ENCODE results near the gene VSTM4. TPM values are rescaled to one million over a fixed set of nuclear protein-coding genes. Genes with fewer than 3 reads are reported as not detected.

VSTM4 gene
- polyA plus RNA-seq, 1 of the 3 experiments (the other 2 are of a cell fraction), result 0.39 TPM

- TF ChIP-seq TEAD4 (IDR thresholded peaks at IDR 0.05; ENCODE audit: borderline replicate concordance, insufficient read depth), result no peak
- TF ChIP-seq, protein P1, sequence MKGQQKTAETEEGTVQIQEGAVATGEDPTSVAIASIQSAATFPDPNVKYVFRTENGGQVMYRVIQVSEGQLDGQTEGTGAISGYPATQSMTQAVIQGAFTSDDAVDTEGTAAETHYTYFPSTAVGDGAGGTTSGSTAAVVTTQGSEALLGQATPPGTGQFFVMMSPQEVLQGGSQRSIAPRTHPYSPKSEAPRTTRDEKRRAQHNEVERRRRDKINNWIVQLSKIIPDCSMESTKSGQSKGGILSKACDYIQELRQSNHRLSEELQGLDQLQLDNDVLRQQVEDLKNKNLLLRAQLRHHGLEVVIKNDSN (IDR thresholded peaks at IDR 0.05; ENCODE audit: borderline replicate concordance, low read depth), result no peak
- no peak for TF ChIP-seq FOSL2 (IDR thresholded peaks at IDR 0.05; ENCODE audit: borderline replicate concordance, low read depth)
- TF ChIP-seq CHD2 (IDR thresholded peaks at IDR 0.05; ENCODE audit: low read length, partially characterized antibody), result no peak
- TF ChIP-seq EZH2phosphoT487 (IDR thresholded peaks at IDR 0.05; ENCODE audit: borderline replicate concordance, low read depth), result no peak
- no peak for TF ChIP-seq SIN3A (IDR thresholded peaks at IDR 0.05; ENCODE audit: borderline replicate concordance, low read depth, low read length)
- TF ChIP-seq, protein P2, sequence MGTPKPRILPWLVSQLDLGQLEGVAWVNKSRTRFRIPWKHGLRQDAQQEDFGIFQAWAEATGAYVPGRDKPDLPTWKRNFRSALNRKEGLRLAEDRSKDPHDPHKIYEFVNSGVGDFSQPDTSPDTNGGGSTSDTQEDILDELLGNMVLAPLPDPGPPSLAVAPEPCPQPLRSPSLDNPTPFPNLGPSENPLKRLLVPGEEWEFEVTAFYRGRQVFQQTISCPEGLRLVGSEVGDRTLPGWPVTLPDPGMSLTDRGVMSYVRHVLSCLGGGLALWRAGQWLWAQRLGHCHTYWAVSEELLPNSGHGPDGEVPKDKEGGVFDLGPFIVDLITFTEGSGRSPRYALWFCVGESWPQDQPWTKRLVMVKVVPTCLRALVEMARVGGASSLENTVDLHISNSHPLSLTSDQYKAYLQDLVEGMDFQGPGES (IDR thresholded peaks at IDR 0.05; ENCODE audit: low read depth, low read length), result no peak
- TF ChIP-seq RCOR1 (IDR thresholded peaks at IDR 0.05; ENCODE audit: low read length), result no peak
- TF ChIP-seq FOXM1 (IDR thresholded peaks at IDR 0.05; ENCODE audit: low read depth), result no peak
- TF ChIP-seq GATA2 (CRISPR knock-in tag; IDR thresholded peaks at IDR 0.05), result no peak
Measured at GRCh38 chr10:49105076-49105475, 10.2 kb downstream of the VSTM4 start (continued).

DNA sequence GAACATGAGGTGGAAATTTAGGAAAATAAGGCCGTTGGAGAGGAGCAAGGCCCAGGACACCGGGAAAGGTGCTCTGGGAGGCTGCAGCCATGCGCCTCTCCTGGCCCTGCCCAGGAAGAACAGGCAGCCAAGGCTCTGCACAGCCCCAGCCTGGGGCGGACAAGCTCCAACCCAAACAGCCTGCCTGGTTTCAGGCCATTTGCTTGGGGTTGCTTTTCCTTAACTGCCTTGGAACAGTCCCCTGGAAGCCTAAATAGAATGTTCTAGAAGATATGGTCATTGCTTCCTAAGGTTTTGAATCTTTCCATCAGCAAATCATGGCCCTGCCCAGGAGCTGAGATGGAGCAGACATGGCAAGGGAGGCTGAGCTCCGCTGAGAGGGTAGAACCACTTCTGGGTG, 11.0 kb downstream of the VSTM4 start:
- 58% methylated on average over 4 of the region's 5 CpGs for WGBS (ENCODE audit: low lambda C conversion rate)
- Histone ChIP-seq H3K9me3 (no peaks in the 10 kb centered on the region), H3K9me2 (no peaks in the 10 kb centered on the region), H2AFZ (ENCODE audit: low read depth) (no peak overlapping the region), H3K4me3 (ENCODE audit: low read depth in 2 of 2, low read length in 1 of 2) (no peak overlapping the region), H3K79me2 (ENCODE audit: insufficient read depth) (no peaks in the 10 kb centered on the region), H3K27ac (ENCODE audit: low read depth in 2 of 2, low read length in 1 of 2) (no peak overlapping the region), H3K27me3 (ENCODE audit: insufficient read depth) (no peaks in the 10 kb centered on the region), H4K20me1 (ENCODE audit: insufficient read depth) (no peaks in the 10 kb centered on the region), H3F3A (replicated peaks; ENCODE audit: insufficient read depth) (no peaks in the 10 kb centered on the region), H3K4me1 (ENCODE audit: control insufficient read depth in 1 of 2, insufficient read depth in 2 of 2, low read depth in 1 of 2, low read length in 1 of 2) (peaks cover 0 to 9% of the 10 kb centered on the region in 2 experiments; a peak in 1 of 4 replicates), H3K36me3 (replicated peaks in 1 of 2; ENCODE audit: control insufficient read depth in 1 of 2, insufficient read depth in 2 of 2, low read length in 1 of 2) (no peaks in the 10 kb centered on the region), H3K9ac (no peak overlapping the region), H3K4me2 (no peak overlapping the region)
- ChIA-PET CTCF (interaction anchor here (1.1 kb wide), 1 partner anchor 9 kb away, joined by 4 read pairs; no protein-coding TSS in a partner anchor), POLR2A (no interaction called here)
- TF ChIP-seq RCOR1 (IDR thresholded peaks at IDR 0.05; ENCODE audit: low read length) (no peak), NRF1 (IDR thresholded peaks at IDR 0.05; ENCODE audit: low read depth, low read length) (no peak), RAD21 (IDR thresholded peaks at IDR 0.05; ENCODE audit: low read length) (no peak), TCF12 (IDR thresholded peaks at IDR 0.05) (no peak), CTCF (IDR thresholded peaks at IDR 0.05) (no peak), JUND (IDR thresholded peaks at IDR 0.05) (no peak), MXI1 (IDR thresholded peaks at IDR 0.05; ENCODE audit: low read depth, low read length) (no peak)
- TF ChIP-seq, protein P2 (IDR thresholded peaks at IDR 0.05; ENCODE audit: low read depth, low read length), result no peak
- no peak for DNase-seq
